GM18505 (cell line): Measurements from ENCODE around the gene DEUP1.

ENCODE experiments used
- ATAC-seq: cut with Tn5 transposase; IDR thresholded peaks from one replicate; pipeline ENCODE4 v1.9.1; 2021; ENCODE audit not compliant: unreplicated experiment
- POLR2A ChIP-seq: IDR thresholded peaks from 4 replicates; pipeline ENCODE4 v1.6.1; 2011; ENCODE audit warnings: borderline replicate concordance; ENCODE audit not compliant: insufficient read depth, insufficient read length; ENCODE audit errors: extremely low read depth

DEUP1 gene

DNA sequence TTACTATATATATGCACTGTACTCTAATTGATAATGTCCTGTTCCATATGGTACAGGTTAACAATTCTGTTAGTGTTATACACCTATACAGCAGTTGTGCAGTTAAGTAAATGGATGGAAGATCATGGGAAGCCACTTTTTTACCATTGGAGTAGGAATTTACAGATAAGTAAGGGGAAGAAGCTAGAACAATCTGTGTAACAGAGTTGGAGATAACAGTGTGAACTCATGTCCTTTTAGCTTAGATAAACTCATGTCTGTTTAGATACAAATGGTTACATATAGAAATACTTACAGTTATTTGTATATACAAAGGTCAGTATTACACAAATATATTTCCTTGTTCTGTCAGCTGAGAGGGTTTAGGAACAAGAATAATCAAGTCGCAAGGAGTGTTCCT is 6.8 kb upstream of the DEUP1 start:
- no peak for TF ChIP-seq POLR2A
- no peak for ATAC-seq

DNA sequence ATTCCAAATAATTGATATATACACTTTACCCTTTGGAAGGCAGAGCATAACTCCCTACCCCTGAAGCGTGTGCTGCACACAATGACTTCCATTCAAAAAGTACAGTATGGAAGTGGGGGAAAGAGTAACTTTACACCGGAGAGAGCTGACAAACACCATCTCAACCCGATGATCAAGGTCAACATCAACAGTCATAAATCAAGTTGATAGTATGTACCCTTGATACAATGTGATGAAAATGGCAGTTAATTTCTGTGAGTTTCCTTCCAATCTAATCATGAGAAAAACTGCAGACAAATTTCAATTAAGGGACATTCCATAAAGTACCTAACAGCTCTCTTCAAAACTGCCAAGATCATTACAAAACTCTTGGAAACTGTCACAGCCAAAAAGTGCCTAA is 6.0 kb upstream of the DEUP1 start:
- no peak for TF ChIP-seq POLR2A
- ATAC-seq = no peak

DNA sequence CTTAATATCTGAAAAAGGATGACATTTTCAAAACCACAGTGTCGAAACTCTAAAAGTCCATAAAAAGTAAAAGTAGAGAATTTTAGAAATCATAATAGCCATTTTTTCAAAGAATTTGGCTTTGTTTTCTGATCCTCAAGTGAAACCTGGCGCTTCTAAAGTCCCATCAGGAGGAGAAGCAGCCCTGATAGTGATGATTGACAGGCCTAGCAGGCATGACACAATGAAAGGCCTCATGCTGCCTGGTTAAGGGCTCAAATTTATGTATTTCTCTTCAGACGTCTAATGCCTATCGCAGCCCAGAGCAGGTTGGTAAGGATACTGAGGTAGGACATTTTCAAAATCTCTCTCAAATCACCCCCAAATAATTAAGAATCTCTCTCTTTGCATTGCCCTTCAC is 3.9 kb upstream of the DEUP1 start:
- TF ChIP-seq POLR2A = no peak
- ATAC-seq = no peak

DNA sequence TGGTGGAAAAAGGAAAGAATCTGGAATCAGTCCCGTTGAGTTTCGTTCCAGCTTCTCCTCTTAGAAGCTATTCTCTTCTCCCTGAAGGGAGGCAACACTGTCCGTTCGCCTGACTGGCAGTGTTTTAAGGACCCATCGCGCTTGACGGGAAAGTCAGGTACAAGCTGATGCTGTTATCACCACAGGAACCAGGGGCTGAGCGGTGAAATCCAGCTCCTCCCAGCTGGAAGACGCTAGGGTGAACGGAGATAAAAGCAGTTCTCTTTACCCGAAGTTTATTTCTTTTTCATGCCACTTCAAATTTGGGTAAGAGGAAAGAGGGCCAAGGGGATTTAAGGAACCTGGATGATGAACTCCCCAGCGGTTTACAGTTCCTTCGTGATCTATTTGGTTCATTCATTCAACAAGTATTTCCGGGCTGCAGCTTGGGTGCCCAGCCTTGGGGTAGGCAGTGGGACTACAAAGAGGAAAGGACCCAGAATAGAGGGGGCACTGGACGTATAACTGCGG is 551 bp upstream of the DEUP1 start:
- TF ChIP-seq POLR2A = no peak
- no peak for ATAC-seq

DNA sequence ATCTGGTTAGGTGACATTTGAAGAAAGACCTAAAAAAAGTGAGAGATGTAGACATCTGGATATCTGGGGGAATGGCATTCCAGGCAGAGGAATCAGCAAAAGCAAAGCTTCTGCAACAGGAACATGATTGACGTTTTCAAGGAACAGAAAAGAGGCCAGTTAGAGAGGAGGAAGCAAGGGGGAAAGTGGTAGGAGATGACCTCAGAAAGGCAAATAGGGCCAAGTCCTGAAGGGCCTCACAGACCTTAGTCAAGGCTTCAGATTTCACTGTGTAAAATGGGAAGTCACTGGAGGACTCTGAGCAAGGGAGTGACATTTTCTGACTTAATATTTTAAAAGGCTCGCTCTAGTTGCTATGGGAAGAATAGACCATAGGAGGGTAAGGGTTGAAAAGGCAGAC is 9.7 kb downstream of the DEUP1 start:
- TF ChIP-seq POLR2A = no peak
- no peak for ATAC-seq

DNA sequence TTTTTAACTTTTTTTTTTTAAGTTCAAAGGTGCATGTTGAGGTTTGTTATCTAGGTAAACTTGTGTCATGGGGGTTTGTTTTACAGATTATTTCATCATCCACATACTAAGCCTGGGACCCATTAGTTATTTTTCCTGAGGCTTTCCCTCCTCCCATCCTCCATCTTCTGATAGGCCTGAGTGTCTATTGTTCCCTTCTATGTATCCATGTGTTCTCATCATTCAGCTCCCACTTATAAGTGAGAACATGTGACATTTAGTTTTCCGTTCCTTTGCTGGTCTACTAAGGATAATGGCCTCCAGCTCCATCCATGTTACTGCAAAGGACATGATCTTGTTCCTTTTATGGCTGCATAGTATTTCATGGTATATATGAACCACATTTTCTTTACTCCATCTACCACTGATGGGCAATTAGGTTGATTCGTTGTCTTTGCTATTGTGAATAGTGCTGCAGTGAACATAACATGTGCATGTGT is 14.4 kb downstream of the DEUP1 start:
- no peak for TF ChIP-seq POLR2A
- ATAC-seq = no peak

DNA sequence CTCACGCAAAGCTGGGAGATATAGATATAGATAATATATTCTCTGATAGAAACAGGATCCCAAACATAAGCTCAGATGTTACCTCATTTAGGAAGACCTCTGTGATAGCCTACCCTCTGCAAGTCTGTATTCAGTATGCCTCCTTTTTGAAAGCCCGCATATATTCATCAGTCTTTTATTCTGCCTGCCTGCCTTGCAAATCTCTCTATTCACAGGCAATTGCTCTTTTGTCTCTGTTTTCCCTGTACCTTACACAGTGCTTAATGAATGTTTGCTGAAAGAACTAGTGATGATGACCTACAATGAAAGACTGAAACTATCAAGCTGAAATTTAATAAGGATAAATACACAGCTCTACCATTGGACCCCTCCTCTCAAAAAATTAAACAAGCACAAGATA is 18.4 kb downstream of the DEUP1 start:
- no peak for TF ChIP-seq POLR2A

DNA sequence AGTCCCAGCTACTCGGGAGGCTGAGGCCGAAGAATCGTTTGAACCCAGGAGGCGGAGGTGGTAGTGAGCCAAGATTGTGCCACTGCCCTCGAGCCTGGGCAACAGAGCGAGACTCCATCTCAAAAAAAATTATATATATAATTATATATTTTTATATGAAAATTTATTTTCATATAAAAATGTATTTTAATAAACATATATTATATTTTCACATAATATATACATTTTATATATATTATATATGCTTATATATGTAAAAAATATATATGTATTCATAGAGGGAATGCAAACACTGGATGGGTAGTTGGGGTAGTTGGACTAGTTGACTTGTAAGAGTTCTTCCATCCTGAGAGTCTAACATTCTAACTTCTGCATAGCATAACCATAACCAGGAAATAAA is 20.3 kb downstream of the DEUP1 start:
- TF ChIP-seq POLR2A = no peak

More for the DNA sequence above, 18.4 kb downstream of the DEUP1 start:
- no peak for ATAC-seq

DNA sequence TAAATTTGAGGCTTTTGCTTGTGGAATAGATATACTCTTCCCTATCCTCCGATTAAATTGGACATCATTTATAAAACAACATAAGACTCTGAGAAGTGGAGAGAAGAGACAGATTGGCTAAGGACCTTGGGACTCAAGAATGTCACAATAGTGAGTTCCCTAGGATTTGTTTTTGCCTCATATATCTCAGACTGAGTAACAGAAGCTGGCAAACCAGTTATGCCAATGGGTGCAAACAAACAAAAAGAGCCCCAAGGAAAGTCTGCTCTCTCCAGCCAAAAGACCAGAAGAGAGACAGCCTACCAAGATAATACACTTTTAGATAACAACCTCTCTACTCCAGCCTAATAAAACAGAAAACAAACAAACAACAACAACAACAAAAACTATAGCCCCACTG is 28.9 kb downstream of the DEUP1 start:
- no peak for ATAC-seq

More for the DNA sequence above, 20.3 kb downstream of the DEUP1 start:
- no peak for ATAC-seq

DNA sequence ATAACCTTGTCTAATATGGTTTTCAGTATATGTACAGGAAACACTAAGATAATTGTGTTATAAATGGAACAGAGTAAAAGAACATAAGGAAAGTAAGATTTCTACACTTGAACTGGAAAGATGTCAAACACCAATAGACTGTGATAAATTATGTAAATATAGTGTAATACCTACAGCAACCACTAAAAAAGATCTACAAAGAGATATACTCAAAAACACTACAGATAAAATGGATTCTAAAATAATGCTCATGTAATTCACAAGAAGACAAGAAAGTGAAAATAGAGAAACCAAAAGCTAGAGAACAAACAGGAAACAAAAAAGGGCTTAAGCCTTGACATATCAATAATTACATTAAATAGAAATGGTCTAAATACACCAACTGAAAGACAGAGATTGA is 30.9 kb downstream of the DEUP1 start:
- ATAC-seq = no peak
- TF ChIP-seq POLR2A = no peak

More for the DNA sequence above, 28.9 kb downstream of the DEUP1 start:
- TF ChIP-seq POLR2A = no peak

DNA sequence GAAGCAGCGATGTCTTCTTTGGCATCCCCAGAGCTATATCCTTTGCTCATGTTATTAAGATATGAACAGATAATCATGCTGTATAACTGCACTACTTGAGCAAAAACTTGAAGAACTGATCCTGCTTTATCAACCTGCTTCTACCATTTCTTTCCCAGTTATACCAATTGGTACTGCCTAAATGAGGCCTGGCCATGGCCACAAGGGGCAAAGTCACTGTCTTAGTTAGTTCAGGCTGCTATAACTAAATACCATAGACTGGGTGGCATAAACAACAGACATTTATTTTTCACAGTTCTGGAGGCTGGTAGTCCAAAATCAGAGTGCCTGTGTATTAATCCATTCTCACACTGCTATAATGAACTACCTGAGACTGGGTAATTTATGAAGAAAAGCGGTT is 37.5 kb downstream of the DEUP1 start:
- no peak for ATAC-seq
- TF ChIP-seq POLR2A = no peak

DNA sequence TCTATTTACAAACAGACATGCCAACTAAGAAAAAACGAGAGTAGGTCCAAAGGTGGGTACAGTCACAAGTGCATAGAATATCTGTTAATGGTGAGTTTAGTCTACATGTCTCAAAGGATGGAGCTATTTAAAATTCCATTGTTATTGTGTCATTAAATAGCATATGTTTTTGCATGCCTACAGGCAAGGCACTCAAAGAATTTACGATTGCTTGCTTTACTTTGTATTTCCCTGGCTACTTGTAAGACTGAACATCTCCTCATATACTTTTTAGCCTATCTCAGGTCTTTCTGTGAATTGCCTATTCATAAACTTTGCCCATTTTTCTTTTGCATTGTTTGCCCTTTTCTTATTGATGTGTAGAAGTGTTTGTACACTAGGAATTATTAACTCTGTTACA is 39.7 kb downstream of the DEUP1 start:
- ATAC-seq = no peak
- TF ChIP-seq POLR2A = no peak

DNA sequence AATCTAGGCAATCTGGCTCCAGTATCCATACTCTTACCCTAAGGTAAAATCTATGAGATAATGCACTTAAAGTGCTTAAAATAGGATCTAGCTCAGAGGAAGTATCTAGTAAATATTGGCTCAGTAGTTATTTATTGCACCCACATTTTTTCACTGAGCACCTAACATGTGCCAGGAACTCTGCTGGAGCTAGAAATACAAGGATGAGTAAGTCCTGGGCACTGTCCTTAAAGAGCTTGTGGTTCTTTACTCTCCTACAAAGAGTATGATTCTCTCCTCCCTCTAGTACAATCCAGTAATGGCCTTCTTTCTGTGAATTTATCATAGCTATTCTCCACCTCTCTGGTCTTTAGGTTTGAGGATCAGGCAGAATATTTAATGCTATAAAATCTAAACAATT is 59.2 kb downstream of the DEUP1 start:
- no peak for ATAC-seq
- no peak for TF ChIP-seq POLR2A

DNA sequence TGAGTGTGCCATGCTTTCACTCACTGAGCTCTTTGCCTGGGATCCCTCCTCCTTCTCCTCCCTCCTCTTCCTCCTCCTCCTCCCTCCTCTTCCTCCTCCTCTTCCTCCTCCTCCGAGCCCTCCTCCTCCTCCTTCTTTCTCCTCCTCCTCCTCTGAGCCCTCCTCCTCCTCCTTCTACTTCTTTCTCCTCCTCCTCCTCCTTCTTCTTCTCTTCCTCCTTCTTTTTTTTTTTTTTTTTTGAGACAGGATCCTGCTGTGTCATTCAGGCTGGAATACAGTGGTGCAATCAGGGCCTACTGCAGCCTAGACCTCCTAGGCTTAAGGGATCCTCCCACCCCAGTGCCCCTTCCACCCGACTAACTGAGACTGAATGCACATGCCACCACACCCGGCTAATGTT is 62.3 kb downstream of the DEUP1 start:
- ATAC-seq = no peak
- TF ChIP-seq POLR2A = no peak

DNA sequence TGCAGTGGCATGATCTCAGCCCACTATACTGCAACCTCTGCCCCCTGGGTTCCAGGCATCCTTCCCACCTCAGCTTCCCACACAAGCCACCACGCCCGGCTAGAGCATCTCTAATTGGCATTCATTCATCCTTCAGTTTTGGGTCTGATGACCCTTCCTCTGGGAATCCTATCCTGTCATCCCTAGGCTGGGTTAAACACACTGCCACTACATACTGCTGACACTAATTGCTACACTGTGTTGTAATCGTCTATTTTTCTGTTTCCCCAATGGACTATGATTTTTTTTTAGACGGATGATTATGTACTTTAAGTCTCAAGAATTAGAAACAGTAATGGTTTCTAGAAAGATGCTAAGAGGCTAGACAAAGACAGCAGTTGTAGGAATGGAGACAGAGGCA is 62.8 kb downstream of the DEUP1 start:
- TF ChIP-seq POLR2A = no peak

More for the DNA sequence above, 62.8 kb downstream of the DEUP1 start:
- no peak for ATAC-seq
